Limb (tissue), 2 donors: ENCODE data around the gene ECM2.

Source experiments
- DNase-seq, 2 donors: peaks; one replicate each; pipeline ENCODE4 v3.0.0-alpha.2; 2016; ENCODE audit errors: extremely low spot score in 2 of 2

The ECM2 gene

DNA sequence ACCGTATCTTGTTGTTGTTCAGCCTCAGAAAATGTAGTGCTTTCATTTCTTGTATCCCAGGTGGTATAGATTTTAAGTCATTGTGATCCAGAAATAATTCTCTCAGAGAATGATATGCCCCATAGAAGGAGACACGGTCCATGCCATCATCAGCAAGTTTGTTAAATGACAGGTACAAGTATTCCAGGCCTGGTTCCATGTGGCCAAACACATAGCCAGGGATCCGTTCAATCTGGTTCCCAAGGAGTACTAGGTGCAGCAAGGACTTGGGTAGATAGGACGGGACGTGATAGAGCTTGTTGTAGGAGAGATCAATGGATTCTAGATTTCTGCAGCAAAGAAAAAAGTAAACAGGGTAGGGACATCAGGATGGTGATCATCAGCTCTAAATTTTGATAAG, 35.1 kb downstream of the ECM2 start:
- no peak for DNase-seq

DNA sequence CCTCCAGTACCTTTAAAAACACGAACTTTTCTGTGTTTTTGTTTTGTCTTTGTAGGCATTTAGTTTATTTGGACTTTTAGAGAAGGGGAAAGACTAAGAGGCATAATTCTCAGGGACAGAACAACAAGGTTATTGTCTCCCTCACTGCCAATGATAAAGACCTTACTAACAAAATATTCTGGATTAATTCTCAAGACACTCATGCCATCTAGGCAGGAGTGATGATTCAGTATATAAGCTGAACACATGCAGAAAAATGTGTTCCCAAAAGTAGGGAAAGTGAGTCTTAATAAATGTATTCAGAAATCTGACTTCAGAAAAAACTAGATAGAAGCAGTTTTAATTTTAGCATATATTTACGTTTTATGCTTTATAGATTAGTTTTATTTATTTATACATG, 36.1 kb downstream of the ECM2 start:
- no peak for DNase-seq

DNA sequence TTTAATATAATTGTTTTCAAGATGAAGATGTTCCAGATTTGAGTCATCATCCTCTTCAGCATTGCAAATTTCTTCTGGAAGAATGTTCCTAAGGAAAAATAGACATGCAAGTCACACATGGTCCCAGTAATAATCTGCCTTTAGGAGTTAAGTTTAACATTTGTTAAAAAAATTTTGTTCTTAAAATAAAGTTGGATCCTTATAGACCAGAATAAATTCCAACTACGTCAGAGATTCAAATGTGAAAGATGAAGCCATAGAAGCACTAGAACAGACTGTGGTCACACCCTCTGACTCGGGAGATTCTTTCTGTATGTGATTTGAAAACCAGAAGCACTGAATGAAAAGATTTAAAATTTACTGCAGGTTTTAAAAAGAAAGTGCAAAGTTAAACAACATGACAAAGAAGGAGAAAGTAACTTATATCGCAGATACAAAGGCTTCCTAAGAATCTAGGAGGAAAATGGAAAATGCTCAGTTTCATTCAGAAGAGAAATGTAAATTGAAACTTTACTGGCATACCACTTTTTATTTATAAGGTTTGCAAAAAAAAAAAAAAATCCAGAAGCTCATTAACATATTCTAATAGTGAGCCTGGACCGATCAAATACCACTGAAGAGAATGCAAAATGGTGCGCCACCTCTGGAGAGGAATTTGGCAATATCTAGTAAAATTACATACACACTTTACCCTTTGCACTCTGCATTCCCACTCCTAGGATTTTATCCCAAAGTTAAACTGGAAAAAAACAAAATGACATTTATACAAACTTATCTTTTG, 39.2 kb downstream of the ECM2 start:
- DNase-seq = peak in 1 of 2 donors; percentile 72

DNA sequence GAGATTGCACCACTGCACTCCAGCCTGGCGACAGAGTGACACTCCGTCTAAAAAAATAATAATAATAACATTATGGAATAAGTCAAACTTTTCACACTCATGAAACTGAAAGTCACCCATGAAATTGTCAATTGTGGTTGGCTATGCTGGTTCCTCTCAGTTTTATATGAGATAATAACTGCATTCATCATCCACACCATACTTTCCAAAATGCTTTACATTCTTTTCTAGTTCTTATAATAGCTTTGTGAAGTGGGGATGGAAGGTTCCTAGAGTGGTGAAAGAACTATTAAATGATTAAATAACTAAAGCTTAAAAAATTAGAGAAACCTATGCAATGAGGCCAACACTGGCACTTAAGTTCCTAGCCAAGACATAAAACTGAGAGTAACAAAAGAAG, 40.9 kb downstream of the ECM2 start:
- no peak for DNase-seq

DNA sequence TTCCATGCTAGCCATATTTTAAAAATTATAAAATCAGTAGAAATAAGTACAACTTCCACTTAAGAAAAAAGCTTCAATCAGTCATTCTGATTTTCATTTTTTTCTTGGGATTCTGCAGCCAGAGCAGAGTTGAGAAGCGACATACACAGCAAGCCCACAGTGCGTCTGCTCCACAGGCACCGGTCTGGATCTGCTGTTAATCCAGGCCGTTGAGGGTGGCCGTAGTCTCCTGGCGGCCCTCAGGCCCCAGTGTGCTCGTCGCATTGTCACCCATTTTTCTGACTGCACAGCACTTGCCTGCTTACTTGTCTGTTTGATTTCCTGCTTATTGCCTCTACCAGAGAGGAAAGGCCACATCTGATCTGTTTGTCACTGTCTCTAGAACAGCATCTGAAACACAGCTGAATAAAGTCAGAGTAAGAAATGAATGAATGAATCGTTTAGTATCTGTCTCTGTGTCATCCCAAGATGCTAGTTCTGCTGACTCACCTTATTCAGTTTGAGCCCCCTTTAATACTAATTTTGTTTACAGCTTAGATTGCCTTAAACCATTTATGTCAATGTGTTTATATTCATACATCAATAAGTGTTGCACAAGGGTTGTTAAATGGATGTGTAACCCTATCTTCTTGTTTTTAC, 41.9 kb downstream of the ECM2 start:
- no peak for DNase-seq

DNA sequence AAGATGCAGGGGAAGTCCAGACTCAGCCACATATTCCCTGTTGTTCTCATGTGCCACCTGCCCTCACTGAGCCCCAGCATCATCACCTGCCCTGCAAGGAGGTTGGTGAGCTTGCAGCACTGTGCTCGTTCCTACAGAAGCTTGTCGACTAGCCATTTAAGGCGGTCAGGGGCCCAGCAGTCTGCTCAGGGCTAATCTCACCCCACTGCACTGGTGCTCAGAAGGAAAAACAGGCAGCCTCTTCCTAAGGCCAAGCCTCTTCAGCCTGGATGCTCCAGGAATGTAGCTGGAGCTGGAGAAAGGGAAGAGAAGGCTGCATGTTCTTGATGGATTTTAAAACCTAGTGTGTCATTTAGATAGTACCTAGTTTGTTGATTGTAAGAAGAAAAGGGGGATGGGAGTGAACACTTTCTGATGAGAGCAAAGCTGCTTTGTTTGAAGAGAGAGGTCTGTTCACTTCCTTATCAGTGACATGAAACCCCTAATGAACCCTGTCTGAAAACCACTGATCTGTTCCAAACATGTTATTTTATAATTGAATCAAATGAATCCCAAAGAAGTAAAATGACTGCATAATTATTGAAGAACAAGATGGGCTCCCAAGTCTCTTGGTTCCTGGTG, 42.9 kb downstream of the ECM2 start:
- DNase-seq = no peak

DNA sequence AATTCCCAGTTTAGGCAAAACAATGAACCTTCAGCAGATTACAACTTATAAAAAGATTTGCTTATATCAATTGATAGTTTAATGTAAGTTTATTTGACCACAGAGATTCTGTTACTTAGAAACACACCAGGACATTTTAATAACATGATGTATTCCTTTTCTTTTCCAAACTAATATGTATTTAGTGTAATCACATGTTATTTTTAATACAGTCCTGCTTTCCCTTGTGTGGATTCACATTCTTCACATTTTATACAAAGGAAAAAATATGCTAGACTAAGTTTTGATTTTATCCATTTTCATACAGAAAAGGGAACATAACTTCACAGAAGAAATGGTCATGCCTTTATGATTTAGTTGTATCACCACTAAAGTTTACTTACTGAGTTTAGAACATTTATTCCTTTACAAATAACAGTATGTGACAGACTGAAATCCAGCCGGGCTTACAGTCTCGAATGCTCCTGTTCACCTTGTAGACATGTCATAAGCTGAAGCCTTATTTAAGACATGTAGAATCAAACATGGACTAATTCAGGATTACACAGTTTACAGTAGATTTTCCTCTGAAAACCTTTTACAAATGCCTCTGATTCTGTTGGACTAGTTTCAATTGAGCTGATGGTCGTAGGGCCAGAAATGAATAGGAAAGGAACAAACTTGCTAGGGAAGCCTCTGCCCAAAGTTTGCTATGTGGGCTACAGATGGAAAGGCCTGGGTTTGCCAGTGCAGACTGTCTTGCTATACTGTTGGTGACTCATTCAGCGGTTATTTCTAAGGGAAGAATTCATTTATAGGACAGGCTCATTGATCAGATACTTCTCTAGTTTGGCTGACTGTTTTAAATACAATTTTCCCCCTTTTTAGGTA, 46.9 kb downstream of the ECM2 start:
- DNase-seq = peak in 1 of 2 donors; percentile 47

DNA sequence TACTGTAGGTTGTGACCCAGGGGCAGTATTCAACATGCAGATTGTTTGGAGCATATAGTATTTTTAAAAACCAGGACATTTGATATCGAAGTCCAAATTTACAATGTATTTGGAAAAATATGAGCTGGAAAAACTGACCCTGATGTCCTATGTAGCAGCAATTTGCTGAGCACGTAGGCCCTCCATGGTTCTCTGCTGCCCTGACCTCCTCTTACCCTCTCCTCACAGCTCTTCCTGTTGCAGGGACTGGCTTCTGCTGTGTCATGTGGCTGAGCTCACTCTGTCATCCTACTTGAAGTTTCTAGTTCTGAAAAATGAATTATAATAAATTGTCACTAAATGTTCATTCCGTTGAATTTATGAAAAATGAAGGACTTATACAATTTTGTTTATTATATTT, 49.4 kb downstream of the ECM2 start:
- no peak for DNase-seq

DNA sequence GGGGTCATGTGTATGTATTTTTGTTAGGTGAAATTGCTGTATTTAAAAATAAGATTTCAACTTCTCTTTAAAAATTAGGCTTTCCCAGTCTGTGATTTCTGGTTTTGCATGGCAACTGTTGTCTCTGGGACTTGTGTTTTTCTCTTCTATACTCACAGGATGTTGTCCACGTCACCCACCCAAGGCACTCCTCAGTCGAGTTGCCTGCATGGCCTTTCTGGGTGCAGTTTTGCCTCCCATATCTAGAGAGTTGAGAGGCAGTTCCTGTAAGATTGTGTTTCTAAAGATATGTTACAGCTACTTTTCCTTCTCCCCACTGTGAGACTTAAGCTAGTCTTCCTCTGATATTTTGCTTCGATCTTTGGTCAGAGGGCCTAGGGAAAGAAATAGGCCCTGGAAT, 51.2 kb downstream of the ECM2 start:
- no peak for DNase-seq

DNA sequence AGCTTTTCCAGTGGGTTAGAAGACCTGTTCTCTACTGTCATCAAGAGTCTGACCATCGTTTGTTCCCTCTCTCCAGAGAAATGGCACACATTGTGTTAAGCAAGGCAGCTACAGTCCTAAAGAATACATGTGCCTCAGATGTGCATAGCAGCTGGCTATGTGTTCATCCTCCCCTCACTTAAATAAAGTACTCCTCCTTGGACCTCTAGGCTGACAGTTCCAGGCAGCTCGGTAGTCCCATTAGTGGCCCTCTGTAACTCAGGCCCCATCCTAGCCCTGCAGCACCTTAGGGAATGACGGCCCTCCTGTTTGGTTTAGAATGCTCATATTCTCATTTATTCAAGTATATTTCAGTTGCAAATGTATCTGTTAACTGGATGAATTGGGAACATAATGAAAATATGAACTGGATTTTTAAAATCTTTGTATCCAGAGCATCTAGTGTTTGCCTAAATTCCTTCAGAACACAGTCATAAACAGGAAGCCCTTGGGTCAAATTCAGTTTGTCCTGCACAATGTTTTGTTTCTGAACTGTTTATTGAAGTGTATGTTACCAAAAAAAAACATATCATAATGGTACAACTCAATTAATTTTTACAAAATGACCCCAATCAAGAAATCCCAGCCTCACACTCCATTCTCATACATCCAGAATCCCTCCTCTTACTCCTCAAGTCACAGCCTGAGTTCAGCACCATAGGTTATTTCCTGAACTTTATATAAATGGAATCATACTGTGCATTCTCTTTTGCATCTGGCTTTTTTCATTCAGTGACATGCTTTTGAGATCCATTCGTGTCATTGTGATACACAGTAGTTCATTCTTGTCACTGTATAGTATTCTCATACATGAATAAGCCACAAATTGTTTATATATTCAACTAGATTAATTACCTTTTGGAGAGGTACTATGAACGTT, 51.9 kb downstream of the ECM2 start:
- no peak for DNase-seq

DNA sequence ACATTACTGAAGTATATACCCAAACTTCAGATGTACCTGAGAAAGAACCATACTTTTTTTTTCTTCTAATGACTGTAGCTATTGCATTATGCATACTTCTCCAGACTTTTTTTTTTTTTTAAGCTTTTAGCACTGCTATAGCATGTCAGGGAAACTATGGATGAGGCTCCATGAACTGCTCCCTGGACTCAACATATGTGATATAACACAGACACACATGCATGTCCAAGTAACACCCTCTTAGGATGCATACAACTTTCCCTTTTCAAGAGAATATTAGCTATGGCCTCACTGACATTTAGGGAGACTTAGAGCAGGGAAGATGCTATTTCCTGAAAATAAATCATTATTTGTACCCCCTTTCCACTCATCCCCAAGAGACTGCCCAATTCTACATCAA, 53.0 kb downstream of the ECM2 start:
- no peak for DNase-seq

DNA sequence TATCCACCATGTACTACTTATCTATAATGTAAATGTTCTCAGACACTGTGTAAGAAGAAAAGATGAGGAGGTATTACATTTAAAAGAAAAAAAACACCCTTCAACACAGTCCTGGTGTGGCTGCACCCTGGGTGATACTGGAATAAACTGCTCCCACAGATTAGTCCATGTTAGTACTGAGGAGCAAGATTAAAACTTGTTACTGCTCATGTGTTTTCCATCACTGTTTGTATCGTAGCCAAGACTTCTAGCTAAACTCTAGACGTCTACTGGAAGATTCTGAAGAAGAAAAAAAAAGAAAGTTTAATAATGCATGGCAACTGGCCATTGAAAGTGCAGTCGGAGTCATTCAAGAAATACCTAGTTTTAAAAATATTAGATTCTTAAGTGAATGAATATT, 53.5 kb downstream of the ECM2 start, which contains the start of gene ASPN:
TSS of gene ASPN (minus strand) at position 178 of the 400 bp plus-strand sequence.
- DNase-seq = peak in 1 of 2 donors; percentile 88

DNA sequence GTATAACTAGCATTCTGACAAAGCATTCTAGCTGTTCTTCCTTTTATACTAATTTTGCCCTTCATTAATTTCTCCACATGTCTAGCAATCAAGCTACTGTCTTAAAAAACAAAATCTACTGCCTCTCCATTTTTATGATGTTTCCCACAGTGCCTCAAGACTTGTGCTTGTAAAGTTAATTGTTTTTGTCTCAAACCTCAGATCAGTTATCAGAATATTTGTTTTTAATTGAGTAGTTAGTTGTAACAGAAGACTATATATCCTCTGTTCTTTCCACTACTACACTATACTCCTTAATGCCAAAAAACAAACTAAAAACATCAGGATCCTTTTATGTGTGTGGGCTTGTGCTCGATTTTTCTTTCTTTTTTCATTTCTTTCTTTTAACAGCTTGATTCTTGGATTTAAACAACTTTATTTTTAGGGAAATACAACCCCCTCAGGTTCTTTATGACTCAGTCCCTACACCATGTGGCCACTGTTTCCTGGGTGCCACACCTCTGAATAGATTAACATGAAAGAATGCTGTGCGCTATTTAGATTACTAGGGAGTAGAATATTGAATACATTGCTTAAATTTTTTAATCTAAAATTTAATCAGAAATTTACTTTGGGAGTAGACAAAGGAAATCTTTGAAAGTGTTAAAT, 54.7 kb downstream of the ECM2 start:
- no peak for DNase-seq

DNA sequence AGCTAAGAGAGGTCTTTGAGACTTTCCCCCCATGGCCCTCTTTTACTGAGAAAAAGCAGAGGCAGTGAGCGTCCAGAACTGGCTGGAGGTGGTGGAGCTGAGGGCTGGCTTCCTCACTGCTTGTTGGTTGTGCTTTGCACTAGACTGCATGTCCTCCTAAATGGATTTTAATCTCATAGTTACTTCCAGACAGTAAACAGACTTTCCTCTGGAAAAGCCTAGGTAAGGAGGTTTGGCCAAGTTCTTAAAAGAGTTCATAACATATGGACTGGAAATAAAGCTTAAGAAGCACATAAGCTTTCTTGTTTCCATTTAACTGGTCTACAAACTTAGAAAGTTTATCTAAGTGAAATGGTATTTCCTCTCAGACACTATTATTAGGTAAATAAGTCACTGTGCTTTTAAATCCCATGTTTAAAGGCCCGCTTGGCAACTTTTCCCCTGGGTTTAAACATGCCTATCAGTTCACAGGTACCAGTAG, 55.5 kb downstream of the ECM2 start:
- peak in 1 of 2 donors; percentile 70 for DNase-seq

DNA sequence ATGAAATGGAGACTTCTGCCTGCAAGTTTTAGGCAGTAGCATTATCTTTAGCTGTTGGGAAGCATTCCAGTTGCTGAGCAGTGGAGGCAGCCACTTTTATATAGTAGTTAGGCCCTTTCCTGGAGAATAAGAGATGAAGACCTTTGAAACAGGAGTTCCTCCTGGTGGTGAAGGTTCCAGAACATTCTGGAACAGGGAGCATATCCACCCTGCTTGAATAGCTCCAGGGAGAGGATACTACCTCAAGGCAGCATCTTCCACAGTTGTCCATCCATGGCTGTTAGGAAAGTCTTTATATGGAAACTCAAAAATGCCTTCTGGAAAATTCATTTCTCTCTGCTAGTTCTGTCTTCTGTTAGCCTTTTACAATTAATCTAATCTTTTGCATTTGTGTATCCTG, 56.4 kb downstream of the ECM2 start:
- no peak for DNase-seq

DNA sequence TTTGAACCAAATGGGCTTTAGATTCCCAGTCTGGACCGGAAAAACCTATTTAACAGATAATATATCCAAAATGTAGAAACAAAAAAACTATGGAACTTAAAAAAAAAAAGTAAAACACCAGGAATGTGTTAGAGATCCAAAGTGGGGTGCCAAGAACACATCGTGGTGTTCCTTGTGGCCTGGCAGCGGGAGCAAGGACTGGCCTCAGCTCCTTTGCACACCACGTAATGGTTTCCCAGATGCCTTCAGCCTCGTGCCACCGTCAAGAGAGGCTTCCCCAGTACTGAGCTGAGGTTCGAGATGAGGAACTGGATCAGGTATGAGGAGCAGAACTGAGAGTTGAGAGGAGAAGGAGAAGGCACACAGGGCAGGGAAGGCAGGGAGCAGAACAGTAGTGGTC, 57.0 kb downstream of the ECM2 start:
- no peak for DNase-seq

DNA sequence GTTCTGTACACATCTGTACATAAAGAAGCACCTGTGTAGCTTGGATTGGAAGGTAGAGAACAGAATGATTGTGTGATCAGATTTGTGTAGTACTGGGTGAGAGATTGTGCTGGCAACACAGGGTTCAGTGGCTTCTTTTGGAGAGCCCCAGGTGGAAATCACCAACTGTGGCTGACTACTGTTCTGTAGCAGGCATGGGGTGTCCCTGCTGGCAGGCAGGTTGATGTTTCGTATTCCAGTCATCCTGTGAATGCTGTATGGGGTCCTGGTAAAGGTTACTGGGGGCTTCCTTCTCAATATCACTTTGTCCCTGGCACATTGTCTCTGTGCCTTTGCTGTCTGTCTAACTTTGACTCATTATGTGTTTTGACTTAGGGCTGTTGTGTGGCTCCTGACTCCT, 58.8 kb downstream of the ECM2 start:
- no peak for DNase-seq

DNA sequence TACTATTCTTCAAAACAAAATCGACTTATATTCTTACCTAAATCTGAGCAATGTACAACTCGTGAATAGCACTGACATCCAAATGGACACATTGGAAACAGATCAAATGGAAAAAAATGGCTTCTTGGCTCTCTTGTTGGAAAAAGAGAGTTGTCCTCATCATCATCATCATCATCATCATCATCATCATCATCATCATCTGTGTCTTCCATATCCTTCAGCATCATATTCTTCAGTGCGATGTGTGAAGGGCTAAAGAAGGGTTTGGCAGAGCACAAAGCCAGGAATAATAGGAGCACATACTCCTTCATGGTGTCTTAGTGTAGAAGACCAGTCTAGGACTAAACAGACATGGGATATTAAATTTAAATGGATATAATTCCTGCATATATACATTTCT, 61.2 kb downstream of the ECM2 start:
- no peak for DNase-seq

DNA sequence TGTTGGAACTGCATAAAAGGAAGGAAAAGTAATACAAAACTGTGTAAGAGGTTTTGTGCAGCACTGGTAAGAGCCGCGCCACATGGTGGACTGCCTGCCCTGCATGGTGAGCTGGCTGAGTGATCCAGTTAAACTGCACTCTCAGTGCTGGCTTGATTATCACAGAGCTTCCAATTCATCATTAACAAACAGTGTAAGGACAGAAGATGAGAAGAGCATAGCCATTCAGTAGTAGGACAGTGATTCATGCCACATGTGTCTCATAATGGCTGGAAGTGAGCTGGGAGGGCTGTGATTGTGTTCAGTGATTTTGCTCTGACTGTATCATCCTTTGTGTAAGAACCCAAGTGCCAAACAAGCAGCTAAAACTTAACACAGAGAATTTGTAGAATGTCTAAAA, 67.6 kb downstream of the ECM2 start:
- no peak for DNase-seq

DNA sequence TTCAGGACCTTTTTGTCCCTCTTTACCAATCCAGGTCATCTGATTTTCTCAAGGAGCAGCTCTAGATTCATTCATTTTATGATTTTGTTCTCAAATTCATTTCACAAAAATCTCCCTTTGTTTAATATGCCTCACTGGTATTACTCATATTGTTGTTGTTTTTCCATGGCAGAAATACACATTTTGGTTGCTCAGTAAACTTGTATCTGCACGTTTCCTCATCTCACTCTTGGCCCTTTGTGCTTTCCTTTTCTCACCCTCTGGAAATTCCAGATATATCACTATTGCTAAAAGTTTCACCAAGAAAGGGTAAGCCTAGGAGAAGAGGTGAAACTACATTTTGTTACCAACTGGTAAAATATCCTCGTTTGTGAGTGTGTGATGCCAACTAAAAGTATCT, 68.3 kb downstream of the ECM2 start:
- no peak for DNase-seq
